Activated CD8-positive, alpha-beta memory T cell treated with anti-CD3 and anti-CD28 coated beads, Interleukin-2, amount 50 U/mL, for 4 hours (primary cell): Measurements from ENCODE around the gene RPTOR.
A peak's percentile ranks its signal among the peaks of the same experiment; 100 is the strongest.

Source experiments
- DNase-seq: peaks from one replicate; pipeline ENCODE4 v3.0.0-alpha.2; 2020

The RPTOR gene

DNA sequence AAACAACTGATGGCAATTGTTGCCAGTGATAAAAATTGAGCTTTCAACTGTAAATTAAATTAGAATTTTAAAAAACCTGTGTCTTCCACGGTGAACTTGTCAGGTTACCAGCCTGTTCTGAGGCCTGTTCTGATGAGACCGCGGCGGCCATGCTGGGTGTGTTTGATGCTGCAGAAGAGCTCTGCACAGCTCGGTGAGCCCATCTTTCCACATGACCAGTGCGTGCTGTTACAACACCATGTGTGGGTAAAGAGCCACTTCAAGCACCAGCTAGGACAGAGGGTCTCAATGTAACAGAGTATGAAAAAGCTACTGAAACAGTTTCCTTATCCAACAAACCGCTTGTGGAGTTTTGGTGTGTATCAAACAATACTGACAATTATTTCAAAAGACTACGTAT is 48.5 kb downstream of the RPTOR start:
- no peak for DNase-seq

DNA sequence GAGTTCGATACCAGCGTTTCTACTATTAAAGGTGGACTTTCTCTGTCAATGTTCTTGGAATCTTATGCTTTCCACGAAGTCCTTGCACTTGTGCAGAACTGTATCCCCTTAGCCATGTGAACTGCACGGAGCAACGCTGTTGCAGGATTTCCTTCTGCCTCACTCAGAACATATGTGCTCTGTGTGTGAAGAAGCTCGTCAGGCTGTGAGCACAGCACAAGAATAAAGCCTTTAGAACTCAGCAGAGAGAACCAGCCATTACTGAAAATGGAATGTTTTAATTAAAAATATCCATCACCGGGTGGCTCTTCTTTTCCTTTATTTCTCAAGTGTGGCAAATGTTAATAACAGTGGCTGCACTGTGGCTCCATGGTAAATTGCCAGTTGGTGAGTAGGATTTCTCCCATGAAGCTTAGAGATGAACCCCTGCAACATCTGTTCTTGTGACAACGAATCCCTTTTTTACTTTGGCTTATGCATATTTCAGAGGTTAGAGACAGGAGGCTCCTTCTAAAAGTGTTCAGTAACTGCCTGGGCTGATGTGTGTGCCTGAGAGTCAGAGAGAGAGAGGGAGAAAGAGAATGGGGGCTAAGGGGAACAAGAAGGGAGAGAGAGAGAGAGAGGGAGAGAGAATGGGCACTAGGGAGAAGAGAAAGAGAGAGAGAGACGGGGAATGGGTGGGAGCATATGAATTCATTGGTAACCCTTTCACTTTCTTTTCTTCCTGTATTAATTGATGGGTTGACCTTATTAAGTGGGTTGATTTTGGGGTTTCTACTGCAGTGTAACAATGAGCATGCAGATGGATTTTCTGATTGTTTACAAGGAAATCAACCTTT is 50.0 kb downstream of the RPTOR start:
- no peak for DNase-seq

DNA sequence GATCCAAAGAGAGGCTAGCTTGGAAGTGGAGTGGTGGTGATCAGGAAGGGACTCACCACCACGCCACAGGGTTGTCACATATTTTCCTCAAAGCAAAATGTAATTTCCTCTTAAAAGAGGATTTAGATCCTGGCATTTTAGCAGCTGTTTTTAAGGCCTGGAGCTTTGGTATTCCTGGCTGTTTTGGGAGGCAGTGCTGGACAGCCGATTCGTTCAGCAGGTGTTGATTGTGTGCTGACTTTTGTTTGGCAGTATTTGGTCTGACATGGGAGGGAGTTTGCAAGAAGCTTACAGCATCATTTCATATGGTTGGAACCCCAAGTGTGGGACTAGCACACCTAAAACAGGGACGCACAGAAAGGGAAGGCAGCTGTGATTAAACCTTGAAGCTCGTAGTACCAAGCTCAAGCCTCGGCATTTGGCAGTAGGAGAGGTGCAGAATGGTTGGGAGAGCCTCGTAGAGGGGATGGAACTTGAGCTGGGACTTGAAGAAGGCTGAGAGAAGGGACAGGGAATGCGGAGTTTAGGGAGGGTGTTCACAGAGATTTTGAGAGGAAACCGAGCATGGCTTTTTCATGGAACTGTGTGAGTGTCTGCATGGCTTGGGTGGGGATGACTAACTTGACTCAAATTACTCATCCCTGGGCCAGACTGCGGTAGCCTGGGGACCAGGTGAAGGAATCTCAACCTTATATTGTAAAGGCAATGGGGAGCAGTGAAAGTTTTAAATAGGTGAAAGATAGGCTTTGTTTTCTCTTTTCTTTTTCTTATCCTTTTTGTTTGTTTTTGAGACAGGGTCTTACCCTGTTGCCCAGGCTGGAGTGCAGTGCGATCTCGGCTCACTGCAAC is 52.3 kb downstream of the RPTOR start:
- no peak for DNase-seq

DNA sequence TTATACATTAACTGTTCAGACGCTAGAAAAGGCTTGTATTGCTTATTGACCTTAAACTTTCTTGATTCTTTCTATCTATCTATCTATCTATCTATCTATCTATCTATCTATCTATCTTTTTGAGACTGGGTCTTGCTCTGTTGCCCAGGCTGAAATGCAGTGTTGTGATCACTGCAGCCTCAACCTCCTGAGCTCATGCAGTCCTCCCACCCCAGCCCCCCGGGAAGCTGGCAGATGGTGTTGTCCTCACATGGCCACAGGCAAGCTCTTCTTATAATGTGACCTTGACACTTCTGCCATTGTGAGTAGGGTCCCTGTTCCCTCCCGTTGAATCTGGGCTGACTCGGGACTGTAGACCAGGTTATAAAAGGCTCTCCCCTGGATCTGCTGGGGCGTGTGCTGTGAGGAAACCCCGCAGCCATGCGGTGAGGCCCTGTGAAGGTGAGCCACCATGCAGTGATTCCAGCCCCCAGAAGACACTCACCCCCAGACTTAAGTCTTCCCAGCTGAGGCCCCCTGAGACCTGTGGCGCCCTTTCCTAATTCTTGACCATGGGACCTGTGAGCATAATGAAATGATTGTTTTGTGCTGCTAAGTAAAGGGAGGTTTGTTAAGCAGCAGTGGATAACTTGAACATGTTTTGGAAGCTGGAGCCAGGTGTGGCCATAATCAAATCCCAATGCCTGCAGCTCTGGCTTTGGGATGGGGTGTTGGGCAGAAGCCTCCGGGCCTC is 54.3 kb downstream of the RPTOR start:
- no peak for DNase-seq

DNA sequence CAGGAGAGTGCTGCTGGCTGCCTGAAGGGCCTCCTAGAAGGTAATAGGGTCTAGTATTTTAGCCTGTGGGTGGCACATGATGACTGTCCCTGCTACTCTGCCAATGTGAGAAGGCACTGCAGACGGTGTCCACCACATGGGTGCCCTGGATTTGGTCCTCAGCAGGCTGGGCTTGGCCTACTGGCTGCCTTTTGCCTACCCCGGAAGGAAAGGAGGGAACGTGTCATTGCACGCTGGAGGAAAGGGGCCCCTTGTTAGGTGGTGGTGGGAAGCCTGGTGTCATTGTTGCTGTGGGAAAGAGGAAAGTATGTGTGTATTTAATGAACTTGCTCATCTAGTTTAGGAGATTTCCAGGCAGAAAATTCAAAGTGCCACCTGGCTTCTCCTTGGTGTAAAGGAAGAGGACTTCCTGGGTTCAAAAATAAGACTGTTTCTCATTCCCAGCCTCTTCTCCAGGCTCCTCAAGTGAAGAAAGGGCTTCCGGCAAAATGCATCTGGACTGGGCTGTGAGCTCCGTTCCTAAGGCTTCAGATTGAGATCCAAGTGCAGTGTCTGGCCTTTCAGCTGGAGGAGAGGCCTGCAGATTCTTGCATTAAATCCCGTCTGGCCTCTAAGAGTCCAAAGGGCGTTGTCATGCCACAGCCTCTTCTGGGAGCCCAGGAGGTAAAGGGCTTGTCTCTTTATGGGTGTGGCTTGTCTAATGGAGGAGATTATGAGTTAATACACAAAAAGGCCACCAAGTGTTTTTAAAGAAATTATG is 55.1 kb downstream of the RPTOR start:
- no peak for DNase-seq

DNA sequence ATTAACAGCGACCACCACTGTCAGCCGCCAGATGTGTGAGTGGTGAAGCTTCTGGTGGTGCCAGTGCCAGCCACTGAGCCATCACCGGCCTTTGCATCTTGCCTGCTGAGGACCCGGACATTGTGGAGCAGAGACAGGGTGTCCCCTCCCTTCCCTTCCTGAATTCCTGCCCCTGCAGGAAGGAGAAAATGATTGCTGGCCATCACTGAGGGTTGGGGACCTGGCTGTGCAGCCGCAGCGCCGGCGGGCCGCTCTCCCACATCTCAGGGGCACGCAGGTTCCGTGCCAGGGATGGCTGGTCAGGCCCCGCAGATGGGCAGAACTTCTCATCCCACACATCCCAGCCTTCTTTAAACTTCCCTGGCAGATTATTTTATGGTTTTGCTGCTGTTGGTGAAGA is 56.5 kb downstream of the RPTOR start:
- no peak for DNase-seq

DNA sequence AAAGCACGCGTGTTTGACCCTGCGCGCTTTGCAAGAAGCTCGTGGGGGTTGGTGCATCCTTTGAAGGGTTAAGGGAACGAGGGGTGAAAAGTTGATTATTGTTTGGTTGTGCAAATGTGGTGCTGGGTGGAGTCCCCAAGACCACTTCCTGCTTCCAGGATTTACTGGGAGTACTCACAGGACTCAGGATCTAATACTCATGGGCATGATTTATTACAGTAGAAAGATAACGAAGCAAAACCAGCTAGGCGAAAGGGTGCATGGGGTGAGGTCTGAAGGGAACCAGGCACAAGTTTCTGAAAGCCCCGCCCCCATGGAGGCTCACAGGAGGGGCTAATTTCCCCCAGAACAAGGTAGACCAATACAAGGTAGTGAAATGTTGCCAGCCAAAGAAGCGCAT is 58.8 kb downstream of the RPTOR start:
- no peak for DNase-seq

DNA sequence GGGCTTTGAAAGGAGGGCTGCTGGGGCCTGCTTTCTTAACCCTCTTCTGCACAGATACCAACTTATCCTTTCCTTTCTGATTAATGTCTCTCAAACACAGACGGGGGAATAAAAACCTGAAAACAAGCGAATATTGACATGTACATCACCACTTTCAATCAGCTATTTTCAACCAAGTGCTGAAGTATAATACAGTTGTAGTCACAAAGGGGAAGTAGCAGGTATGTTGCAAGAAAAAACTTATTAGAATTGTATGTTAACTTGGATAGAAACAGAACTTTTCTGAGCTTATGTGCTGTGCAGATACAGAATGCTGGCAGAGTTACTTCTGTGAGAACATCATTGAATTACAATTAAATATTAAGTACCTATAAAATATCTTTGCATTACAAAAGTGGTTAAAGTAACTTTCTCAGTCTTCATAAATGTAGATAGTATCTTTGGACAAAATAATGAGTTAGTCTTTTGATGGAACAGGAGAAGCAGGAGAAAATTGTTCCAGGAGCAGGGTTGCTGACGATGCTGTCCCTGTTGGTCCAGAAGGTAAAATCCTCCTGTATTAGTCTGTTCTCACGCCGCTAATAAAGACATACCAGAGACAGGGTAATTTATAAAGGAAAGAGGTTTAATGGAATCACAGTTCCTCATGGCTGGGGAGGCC is 59.5 kb downstream of the RPTOR start:
- DNase-seq: no peak

DNA sequence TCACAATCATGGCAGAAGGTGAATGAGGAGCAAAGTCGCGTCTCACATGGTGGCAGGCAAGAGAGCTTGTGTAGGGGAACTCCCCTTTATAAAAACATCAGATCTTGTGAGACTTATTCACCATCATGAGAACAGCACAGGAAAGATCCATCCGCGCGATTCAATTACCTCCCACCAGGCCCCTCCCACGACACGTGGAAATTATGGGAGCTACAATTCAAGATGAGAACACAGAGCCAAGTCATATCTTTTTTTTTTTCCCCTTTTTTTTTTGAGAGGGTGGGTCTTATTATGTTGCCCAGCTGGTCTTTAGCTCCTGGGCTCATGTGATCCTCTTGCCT is 60.0 kb downstream of the RPTOR start:
- no peak for DNase-seq

DNA sequence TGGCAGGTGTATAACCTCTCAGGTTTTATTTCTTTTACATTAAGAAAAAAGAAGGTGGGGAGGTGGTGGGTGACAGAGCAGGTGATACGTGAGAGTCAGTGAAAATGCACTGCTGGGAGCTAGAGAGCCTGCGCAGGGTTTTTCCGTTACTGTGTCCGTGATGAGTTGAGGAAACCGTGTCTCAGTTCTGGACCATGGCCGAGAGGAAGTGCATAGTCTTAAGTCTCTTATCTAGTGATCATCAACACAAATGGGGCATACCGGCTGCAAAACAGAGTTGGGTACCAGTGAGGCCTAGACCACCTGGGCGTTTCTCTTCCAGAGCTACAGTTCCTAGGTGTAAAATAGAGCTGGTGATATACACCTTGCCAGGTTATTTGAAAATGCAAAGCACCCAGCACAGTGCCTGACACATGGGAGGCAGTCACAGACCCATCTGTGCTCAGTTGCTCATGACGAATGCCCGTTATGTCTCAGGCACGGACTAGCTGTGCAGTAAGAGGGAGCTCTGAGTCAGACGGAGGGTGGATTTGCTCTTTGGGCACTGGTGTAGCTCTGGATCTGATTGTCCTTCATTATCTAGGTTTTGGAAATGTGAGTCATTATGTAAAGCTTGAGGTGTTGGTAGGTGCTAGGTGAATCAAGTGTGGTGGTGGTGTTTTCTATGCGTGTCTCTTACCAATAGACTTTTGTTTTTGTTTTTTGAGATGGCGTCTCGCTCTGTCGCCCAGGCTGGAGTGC is 60.9 kb downstream of the RPTOR start:
- DNase-seq: peak; percentile 37

DNA sequence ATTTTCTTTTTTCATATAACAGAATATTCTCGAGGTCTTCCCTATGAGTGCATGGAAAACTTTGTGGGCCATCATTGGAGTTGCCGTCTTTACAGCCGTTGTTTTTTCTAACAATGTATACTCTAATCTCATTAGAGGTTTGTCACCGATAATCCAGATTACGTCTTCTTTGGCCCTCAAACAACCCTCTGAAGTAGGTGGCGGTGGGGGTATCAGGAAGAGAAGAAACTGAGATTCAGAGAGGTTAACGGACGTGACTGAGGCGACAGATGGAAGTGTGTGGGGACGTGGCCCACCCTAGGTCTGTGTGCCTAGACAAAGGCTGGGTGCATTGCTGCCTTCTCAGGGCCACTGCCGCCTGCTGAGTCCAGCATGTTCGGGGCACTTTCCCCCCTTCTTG is 63.7 kb downstream of the RPTOR start:
- DNase-seq: no peak

DNA sequence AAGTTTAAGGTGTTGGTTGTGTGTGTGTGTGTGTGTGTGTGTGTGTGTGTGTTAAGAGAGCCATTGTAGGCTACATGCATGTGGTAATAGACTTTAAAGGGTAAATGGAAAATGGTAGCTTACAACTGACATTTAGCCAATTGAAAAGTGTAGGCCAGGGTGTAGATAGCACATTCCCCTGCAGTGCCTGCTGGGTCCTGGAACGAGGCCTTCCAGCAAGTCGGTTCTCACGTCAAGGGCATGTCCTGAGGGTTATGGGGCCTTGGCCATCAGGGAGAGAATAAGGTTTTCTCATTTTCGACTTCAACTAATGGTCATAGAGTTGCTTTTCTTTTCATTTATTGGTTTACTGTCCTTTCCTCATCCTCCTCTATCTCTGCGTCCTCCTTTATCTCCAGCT is 65.1 kb downstream of the RPTOR start:
- no peak for DNase-seq

DNA sequence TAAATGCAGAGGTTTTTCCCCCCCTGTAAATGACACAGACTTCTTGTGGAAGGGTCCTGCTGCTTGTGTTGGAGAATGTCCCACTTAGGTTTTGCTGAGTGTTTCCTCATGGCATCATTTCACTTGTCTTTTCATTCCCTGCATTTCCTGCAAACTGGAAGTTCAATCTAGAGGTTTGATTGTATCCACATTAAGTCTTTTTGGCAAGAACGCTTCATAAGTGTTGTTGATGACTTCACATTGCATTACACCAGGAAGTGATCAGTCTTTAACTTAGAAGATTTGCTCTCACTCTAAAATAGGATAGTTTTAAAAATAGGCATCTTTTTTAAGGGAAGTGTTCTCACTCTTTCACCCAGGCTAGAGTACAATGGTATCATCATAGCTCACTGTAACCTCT is 67.2 kb downstream of the RPTOR start:
- no peak for DNase-seq

DNA sequence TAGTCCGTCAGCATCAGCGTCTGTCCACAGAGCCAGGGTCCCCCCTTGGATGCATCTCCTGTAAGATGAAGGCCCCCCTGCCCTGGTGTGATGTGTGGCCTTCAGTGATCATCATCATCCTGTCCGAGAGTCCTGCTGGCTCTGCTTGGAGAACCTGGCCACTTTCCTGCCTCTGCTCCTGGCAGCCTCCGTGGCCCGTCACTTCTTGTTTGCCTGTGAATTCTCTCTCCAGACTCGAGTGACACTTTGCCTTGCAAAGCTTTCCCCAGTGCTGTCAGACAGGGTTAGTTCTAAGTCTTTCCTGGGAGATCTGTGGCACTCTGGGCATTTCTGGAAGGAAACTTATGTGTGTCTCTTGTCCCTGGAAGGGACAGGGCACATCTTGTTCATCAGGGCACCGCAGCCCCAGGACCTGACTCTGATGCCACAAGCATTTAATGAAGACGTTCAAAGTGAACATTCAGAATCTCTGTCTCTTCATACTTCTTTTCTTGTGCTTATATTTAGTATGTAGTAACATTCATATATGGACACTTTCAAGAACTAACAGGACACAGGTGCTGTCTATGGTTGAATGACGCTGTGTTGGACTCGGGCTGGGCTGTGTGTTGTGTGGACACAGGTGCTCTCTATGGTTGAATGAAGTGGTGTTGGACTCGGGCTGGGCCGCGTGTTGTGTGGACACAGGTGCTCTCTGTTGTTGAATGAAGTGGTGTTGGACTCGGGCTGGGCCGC is 68.5 kb downstream of the RPTOR start:
- no peak for DNase-seq

DNA sequence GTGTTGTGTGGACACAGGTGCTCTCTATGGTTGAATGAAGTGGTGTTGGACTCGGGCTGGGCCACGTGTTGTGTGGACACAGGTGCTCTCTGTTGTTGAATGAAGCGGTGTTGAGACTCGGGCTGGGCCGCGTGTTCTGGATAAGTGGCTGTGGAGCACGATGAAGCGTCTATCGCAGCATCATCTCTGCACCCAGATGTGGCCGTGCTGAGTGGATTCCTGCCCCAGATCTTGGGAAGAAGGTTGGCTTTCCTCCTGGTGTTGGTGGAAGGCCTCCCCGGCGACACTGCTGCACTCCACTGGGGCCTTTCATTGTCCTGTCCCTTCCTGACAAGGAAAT is 69.1 kb downstream of the RPTOR start:
- DNase-seq: no peak

DNA sequence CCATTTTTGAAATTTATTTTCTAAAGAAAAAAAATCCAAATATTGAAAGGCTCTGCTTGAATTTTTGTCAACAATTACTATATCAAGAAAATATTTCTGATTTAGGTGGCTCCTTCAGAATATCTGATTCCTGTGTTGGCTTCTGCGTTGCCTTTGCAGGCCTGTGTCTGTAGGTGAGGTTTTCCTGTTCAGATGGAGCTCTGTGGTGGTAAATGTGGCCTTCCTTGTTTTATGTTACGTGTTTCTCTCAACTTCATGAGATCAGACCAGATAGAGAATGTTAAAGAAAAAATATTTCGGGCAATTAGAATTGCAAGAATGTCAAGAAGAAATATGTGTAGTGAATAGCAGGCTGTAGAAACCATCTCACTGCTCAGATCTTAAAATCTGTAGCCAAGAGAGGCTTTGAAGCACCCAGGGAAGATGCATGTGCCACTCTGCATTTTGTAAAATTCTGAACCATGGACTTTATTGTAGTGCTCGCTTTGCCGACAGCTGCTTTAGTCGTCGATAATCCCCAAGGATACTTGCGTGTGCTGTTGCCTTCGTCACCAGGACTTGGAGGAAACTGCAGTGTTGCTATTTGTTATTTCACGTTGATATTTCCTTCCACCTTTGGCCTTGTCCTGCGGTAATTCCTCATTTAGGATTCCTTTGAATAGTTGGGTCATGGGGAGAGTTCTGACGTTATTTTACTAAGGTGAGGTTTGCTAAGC is 69.9 kb downstream of the RPTOR start:
- DNase-seq: no peak

DNA sequence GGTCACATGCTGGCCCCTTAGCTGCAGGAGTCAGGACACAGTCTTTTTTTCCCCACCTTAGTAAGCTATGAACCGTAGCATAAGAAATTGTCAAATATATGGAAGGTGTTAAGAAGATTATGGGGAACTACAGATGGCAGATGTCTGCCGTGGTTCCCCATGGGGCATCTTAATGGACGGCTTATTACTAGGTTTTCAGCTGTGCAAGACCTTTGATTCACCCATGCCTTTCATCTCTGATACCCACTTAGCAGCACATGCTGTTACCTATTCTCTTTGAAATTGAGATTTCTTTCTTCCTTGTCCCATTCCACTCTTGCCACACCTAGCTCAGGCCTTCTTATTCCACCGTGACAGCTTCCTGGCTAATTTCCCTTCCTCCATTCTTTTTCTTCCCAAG is 70.7 kb downstream of the RPTOR start:
- DNase-seq: no peak

DNA sequence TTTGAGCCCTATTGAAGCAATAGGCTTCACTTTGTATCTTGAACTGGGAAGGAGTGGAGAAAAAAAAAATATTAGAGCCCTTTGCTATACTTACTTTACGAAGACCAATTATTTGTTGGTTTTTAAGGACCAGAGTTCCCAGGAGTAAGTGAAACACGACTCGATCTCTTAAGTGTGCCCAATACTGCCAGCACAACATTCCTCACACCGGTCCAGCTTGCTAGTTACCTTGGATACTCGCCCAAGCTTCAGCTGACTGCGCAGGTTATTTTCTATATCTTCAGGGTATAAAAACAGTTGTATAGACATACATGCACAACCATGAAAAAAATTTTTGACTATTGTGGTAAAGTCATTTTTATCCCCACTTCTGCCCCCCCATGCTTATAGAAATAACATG is 72.1 kb downstream of the RPTOR start:
- DNase-seq: no peak

DNA sequence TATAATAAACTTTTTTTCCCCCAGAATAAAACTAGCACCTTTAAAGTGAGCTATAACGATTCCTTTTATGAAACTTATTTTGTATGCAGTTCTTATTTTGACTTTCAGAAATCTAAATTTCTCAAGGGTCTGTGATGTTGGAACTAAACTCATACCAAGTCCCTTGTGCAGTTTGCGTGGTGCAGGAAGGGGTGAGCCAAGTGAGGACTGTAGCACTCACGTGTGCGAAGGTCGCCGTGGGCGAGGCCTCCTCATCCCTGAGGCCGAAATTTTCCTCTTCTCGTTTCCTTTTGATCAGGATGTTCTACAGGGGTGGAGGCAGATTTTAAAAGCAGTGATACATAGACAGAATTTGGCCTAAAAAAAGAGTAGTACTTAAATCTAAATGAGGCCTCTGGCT is 73.7 kb downstream of the RPTOR start:
- DNase-seq: no peak

DNA sequence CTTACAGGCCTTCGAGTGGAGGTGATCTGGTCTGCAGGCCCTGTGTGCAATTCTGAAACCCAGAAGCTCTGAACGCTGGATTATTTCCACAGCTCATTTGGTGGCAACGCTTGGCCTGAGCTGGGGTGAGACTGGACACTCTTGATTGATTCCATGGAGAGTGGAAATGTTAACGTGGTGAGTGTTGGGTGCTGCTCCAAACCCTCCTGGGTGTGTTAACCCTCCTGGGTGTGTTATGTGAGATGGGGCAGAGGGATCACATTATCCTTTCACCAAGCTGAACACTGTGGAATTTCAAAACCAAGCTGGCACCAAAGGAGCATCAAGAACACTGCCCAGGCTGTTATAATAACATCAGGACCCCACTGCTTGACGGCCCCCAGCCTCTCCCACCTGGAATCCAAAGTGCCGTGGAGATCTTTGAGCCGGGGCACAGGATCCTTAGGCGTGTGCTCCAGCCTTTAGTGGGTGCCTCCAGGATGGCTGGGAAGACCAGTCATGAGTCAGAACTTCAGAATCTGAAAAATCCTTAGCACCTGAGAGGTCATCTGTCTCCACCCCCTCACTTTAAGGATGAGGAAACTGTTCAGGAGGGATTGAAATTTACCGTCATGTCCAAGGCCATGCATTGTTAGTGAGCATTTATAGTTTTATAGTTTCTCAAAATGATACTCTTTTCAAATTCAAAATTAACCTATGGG is 75.0 kb downstream of the RPTOR start:
- no peak for DNase-seq
